HG02678 (cell line): ENCODE data around the gene RAB24.

ENCODE experiments used
- ATAC-seq: cut with Tn5 transposase; IDR thresholded peaks from one replicate; pipeline ENCODE4 v1.9.1; 2021; ENCODE audit warnings: mild to moderate bottlenecking, moderate library complexity; ENCODE audit not compliant: unreplicated experiment

The RAB24 gene

DNA sequence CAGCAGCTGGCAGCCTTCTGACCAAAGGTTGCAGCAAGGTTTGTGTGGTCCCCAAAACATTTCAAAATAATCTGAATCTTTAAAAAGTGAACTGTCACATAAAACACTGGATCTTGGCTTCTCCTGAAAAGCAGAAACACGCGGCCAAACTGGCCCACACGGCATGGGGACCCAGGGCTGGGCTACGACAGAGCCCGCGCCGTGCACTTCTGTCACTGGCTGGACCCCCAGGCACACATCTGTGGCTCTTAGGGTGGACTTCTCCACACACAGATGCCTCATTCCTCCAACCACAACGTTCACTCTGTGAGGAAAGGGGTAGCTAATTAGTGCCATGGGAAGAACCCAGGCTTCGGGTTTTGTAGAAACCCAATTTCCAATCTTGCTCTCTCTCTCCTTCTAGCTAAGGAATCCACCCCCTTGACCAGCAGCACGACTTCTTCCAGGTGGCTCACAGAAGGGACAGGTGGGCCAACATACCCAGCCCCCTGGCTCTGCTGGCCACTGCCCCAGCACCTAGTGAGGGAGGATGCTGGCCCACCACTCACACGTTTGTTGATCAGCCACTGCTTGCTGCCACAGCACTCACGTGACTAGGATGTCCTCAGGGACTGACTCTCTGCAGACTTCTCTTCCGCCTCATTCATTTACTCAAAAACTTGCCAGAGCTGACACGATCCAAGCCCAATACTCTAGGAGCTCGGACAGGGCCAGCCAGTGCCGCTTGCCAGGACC is 30.1 kb upstream of the RAB24 start:
- no peak for ATAC-seq

DNA sequence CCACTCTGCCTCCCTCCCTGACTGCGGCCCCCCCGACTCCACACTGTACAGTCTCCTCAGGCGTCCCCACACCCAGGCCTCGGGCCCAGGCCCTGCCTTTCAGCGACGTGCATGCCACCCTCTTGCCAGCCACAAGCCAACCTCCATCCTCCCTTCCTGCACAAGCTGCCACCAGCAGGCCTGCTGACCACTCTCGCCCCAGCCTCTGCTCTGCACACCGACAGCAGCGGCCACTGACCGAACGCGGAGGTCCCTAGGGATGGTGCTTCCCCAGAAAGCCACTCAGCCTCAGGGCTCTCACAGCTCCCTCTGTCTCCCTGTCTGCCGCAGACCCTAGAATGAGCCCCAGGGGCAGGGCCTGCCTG is 29.4 kb upstream of the RAB24 start:
- ATAC-seq, result no peak

DNA sequence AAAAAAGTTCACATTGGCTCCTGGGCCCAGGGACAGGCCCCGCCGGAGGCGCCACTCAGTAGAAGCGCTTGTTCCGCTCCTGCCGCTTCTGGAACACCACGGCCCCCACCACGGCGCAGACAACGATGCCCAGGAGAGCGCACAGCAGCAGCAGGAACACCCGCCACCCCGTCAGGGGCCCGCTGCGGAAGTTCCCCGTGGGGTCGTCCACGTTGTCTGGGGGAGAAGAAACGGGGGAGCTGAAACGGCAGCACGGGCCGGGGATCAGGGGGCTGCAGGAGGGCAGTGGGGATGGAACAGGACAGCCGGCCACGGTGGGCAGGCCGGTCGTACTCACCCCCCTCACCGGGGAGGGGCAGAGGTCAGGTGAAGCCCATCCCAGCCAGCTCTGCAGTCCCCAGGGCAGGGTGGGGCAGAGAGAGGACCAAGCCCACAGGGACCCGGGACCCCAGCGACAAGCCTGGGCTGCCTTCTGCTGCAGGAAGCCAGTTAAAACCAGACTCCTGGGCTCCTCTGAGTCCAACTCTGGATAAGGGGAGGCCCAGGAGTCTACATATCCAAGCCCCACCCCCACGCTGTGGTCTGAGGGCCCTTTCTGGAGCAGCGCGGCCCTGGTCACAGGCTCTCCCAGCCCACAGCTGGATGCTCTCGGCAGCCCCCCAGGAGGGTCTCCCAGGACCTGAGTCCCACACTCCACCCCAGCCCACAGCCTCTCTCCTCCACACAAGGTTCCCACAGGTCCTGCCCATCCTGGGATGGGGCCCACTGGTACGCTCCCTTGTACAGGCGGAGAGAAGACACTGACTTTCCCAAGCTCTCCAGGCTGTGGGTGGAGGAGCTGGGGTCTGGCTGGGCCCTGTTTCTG is 28.7 kb upstream of the RAB24 start:
- no peak for ATAC-seq

DNA sequence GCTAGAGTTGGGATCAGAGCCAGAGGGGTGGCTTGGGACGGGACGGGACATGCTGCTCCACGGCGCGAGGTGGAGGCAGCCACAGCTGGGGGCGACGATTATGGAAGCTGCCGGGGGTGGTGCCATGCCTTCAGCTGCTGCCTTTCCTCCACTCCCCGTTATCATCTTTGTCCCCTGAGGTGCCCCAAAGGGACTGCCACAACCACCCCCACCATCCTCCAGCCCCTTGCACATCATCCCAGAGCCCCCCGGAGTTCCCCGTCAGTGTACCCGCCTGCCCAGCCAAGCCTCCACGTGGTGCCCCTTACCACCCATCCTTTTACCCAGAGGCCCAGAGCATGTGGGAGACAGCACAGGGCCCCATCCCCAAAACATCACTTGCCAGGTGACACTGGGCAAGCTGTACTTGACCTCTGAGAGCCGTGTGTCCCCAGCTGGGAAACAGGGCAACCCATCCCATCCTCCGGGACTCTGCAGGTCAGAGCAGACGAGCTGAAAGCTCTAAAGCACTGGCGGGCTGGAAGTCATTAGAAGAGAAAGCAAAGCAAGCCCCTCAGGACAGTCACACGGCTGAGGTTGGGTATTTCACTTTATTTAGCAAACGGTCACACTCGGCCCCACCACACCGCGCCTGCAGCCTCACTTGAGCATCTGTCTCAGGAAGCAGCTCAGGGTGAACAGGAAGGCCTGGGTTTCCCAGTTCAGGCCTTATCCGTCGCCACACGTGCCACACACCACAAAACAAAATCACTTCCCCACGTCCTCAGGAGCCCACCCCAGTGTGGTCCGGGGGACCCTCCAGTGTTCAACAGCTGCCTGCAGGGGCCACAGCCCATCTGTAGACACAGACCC is 27.7 kb upstream of the RAB24 start:
- no peak for ATAC-seq

DNA sequence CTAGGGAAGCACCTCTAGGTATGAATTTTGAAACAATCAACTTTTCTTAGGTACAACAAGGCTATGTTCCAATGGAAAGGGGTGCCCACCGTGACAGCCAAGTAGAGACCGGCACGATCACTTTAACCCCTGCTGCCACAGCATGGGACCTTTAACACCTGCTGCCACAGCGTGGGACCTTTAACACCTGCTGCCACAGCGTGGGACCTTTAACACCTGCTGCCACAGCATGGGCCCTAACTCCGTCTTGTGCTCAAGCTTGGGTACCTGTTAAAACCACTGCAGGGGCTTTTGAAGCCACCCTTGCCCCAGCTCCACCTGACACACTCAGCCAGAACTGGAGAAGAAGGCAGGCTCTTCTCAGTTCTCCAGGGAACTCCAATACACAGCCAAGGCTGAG is 26.4 kb upstream of the RAB24 start:
- no peak for ATAC-seq

- no peak for ATAC-seq
Measured at GRCh38 chr5:177328545-177329231, 25.2 kb upstream of the RAB24 start.

- ATAC-seq, result no peak
Measured at GRCh38 chr5:177327539-177328522, 24.3 kb upstream of the RAB24 start.

DNA sequence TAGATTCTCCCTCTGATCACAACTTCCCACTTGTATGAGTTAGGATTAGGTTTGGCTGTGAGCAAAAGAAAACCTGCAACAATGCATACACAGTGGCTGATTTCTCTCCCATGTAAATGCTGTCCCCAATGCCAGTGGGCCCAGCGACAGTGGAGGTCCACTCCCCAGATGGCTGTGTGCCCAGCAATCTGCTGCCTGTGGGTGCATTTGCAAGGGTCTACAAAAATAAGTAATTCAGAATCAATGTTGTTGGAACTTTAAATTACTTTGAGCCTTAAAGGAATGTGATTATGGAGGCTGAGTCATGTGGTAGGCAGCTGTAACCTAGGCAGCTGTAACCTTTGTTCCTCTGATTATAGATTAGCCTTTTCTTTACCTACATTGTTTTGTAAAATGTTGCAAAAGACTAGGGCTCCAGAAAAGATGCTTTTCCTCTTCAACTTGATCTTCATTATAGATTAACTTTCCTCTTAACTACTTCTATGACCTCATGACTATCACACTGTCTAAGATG is 22.4 kb upstream of the RAB24 start:
- ATAC-seq, result no peak

DNA sequence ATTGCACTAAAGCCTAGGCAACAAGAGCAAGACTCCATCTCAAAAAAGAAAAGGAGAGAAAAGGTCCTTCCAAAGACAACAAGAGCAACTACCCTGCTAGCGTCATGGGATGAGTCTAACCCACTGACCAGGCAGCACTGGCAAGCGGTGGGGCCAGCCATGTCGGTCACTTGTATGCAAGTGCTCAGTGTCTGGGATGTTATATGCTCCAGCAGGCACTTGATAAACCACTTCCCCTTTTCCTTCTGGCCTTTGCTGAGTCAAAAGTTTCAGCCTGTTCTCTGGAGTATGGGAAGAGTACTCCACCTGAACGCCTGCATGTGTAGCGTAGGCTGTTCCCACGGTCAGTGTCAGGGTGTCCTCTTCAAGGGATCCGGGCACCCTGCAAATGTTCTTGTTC is 17.4 kb upstream of the RAB24 start:
- ATAC-seq, result no peak

GRCh38 chr5:177319913-177320588 is 16.5 kb upstream of the RAB24 start:
- no peak for ATAC-seq

DNA sequence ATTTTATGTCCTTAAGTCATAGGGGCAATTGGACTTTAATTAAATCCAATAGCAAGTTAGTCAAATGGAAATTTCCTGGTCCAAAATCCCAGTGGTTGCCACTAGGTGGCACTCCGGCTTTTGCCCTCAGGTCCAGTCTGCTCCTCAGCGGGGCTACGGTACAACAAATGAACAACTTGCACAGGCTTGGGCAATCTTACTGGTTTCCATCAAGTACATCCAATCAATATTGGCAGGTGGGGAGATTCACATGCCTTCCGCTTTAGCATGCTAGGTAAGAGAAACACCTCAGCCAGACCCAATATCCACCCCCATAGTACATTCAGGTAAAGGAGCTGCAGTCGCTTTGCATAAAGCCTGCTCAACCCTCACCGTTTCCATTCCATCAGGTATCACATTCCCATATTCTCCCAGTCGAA is 14.4 kb upstream of the RAB24 start:
- ATAC-seq, result peak; percentile 48

DNA sequence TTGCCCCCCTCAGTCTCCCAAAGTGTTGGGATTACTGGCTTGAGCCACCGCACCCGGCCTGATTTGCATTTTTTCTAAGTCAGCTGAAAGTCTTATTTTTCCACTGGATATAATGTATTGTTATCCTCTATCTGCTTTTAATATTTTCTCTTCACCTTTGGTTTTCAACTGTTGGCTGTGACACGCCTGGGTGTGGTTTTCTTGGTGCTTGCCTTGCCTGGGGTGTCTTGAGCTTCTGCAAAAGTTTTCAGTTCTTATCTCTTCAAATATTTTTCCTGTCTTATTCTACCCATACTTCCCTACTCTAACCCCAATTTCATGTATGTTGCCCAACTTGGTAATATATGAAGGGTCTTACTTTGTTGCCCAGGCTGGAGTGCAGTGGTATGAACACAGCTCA is 12.5 kb upstream of the RAB24 start:
- ATAC-seq, result no peak

- no peak for ATAC-seq
Measured at GRCh38 chr5:177315411-177315810, 11.9 kb upstream of the RAB24 start.

DNA sequence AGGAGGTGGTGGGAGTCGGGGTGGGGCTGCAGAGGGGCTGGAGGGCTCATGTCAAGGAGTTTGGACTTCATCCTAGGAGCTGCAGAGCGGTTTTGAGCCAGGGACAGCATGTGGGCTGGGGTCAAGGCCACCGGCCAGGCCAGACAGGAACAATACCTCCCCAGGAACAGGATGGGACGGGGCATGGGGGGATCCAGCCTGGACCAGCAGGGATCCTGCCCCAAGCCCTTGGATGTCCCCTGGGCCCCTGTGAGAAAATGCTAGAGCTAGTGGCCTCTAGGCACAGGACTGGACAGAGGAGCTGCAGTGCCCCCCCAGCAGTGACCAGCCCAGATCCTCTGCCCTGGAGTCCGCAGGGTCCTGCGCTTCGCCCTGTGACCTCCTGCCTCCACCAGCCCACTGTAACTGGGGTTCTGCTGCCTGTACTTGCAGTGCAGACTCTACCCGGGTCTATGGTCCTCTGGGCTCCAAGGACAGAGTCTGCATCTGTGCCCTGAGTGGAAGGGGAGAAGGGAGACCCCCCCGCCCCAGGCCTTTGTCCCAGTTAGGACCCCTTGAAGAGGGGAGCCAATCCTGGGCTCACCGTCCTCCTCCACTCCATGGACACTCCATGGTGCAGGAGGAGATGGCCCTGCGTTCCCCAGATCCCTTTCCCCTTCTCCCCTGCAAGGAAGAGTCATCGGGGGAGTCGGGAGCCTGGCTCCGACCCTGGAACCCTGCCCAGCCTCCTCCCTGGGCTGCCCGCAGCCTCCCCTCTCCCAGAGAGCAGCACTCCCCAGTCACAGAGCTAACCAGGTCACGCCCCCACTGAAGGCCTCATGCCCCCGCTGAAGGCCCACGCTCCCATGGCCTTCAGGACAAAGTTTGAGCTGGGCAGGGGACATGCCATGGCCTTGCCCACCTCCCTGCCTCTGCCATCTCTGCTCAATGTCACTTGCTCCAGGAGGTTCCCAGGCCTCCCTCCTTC is 11.1 kb upstream of the RAB24 start:
- no peak for ATAC-seq

GRCh38 chr5:177313561-177314259 is 10.2 kb upstream of the RAB24 start:
- ATAC-seq, result no peak

DNA sequence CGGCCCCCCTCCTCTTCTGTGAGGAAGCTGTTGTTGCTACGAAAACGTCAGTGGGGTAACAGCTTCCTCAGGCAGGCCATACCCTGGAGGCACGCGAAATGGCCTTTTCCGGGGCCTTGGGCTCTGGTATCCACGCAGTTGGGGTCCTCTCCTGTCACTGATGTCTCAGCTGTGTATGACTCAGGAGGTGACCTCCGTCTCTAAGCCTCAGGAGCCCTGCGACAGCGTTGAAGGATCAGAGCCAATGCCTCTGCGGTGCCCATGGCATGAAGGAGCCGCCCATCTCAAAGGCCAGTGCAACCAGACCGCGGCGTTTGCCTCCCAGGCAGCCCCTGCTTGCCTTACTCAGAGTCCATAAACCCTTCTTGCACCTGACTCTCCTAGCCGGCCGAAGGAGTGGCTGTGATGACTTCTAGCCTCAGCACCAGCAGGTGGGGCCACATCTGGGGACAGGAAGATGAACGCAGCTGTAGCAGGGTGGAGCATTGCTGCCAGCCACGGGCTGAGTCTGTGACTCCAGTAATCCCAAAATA is 9.2 kb upstream of the RAB24 start:
- peak; percentile 21 for ATAC-seq
